PC-3 (cell line): ENCODE measurements around the gene CD19.

Source experiments
- CTCF ChIP-seq: fragments of 300-600 bp; sonication (generic); conservative IDR thresholded peaks from 2 replicates; pipeline ENCODE4 v1.5.1; 2017; ENCODE audit warnings: antibody characterized with exemption, low read depth, mild to moderate bottlenecking, low read length
- EZH2 ChIP-seq: fragments of 300-600 bp; sonication (generic); IDR thresholded peaks from one replicate; pipeline ENCODE4 v1.6.1; 2017; ENCODE audit warnings: antibody characterized with exemption, mild to moderate bottlenecking, low read length; ENCODE audit not compliant: unreplicated experiment

DNA sequence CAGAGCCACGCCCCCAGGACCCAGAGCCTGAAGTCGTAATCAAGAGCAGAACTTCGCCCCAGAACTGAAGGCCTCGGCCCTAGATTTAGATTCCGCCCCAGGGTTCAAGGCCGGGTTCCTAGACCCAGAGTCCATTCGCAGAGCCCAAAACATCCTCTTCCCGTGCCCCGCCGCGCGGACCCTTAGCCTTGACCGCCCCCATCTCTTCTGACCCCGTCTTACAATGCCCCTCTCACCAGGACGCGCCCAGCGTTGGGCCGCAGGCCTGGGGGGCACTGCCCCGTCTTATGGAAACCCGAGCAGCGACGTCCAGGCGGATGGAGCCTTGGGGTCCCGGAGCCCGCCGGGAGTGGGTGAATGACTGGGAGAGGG is 5.0 kb downstream of the CD19 start:
- TF ChIP-seq CTCF (no peak), EZH2 (no peak)
